ENCODE data around the gene LIX1. TPM values are rescaled to one million over a fixed set of nuclear protein-coding genes. Genes with fewer than 3 reads are reported as not detected.

Gene LIX1
- total and polyA plus RNA-seq, 2 of the 13 experiments (the other 11 are each of a cell fraction or from before 2014, with no cell fraction given): not detected

DNA sequence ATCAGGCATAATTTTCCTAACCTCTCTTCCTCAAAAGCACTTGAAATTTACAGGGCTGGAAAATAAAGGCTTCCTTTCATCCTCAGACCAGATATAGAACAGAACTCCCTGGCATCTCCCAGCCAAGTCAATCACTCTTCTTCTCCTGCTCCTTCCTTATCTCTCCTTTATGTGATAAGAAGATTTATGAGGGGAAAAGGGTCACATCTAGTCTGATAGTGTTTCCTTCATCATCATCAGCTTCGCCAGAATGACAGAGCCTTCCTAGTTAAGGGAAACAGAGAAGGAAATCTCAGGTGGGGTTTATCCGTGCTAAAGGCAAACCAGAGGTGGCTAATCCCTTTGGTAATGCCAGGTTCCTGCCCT lies 36.2 kb downstream of the LIX1 start (continued):
- TF ChIP-seq, protein P1, sequence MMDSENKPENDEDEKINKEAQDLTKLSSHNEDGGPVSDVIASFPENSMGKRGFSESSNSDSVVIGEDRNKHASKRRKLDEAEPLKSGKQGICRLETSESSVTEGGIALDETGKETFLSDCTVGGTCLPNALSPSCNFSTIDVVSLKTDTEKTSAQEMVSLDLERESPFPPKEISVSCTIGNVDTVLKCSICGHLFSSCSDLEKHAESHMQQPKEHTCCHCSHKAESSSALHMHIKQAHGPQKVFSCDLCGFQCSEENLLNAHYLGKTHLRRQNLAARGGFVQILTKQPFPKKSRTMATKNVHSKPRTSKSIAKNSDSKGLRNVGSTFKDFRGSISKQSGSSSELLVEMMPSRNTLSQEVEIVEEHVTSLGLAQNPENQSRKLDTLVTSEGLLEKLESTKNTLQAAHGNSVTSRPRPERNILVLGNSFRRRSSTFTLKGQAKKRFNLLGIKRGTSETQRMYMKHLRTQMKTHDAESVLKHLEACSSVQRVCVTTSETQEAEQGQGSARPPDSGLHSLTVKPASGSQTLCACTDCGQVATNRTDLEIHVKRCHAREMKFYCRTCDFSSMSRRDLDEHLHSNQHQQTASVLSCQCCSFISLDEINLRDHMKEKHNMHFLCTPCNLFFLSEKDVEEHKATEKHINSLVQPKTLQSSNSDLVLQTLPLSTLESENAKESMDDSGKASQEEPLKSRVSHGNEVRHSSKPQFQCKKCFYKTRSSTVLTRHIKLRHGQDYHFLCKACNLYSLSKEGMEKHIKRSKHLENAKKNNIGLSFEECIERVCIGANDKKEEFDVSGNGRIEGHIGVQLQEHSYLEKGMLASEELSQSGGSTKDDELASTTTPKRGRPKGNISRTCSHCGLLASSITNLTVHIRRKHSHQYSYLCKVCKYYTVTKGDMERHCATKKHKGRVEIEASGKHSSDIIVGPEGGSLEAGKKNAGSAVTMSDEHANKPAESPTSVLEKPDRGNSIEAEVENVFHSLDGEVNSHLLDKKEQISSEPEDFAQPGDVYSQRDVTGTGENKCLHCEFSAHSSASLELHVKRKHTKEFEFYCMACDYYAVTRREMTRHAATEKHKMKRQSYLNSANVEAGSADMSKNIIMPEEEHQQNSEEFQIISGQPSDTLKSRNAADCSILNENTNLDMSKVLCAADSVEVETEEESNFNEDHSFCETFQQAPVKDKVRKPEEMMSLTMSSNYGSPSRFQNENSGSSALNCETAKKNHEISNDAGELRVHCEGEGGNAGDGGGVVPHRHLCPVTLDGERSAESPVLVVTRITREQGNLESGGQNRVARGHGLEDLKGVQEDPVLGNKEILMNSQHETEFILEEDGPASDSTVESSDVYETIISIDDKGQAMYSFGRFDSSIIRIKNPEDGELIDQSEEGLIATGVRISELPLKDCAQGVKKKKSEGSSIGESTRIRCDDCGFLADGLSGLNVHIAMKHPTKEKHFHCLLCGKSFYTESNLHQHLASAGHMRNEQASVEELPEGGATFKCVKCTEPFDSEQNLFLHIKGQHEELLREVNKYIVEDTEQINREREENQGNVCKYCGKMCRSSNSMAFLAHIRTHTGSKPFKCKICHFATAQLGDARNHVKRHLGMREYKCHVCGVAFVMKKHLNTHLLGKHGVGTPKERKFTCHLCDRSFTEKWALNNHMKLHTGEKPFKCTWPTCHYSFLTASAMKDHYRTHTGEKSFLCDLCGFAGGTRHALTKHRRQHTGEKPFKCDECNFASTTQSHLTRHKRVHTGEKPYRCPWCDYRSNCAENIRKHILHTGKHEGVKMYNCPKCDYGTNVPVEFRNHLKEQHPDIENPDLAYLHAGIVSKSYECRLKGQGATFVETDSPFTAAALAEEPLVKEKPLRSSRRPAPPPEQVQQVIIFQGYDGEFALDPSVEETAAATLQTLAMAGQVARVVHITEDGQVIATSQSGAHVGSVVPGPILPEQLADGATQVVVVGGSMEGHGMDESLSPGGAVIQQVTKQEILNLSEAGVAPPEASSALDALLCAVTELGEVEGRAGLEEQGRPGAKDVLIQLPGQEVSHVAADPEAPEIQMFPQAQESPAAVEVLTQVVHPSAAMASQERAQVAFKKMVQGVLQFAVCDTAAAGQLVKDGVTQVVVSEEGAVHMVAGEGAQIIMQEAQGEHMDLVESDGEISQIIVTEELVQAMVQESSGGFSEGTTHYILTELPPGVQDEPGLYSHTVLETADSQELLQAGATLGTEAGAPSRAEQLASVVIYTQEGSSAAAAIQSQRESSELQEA (CRISPR knock-in tag; IDR thresholded peaks at IDR 0.05; ENCODE audit: not compliant biosample characterization): no peak

DNA sequence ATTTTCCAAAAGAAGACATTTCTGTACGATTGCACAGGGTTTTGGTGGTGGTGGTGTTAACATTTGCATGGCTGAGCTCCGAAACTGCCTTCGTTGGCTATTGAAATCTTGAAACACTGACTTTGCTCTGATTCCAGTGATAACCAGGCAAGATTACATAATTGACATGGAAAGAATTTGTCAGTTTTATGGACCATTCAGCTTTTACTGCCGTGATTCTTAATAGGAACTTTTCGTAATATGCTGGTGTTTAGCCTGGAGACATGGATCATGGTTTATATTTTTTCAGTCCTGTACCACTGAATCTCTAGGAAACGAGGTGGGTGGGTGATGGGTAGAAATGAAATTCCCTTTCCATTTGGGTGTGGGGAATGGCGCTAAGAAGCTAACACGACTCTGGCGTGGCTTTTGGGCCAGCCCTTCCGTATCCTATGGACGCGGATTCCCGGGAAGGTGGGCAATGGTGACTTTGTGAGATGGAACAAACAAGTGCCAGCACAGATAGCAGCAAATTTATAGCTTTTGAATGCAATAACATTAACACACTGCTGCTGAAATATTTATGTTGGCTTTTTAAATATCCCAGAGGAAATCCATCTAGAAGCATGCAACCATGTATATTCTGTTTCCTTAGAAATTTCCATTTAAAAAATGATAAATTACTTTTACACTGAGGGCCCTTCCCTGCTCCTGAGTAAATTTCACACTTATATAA lies 36.8 kb downstream of the LIX1 start:
- Histone ChIP-seq H3K9ac (ENCODE audit: insufficient read depth, low read depth, low read length) (no peak overlapping the region), H3K27me3 (ENCODE audit: control insufficient read depth in 1 of 2, insufficient read depth in 2 of 2, low read length in 2 of 2) (peaks cover 0 to 2% of the 10 kb centered on the region in 2 experiments; a peak in 1 of 5 replicates), H3K27ac (ENCODE audit: extremely low read length, insufficient read depth, low read length) (no peak overlapping the region), H4K20me1 (ENCODE audit: insufficient read depth, low read length) (no peaks in the 10 kb centered on the region), H2AFZ (ENCODE audit: low read length) (no peak overlapping the region), H3K4me2 (ENCODE audit: low read depth, low read length) (no peak overlapping the region), H3K79me2 (ENCODE audit: insufficient read depth, low read length) (no peaks in the 10 kb centered on the region), H3K36me3 (replicated peaks in 1 of 2; ENCODE audit: control insufficient read depth in 1 of 2, insufficient read depth in 2 of 2, low read length in 2 of 2) (no peaks in the 10 kb centered on the region), H3K4me3 (replicated peaks in 1 of 3; ENCODE audit: insufficient read depth in 1 of 3, low read depth in 2 of 3, low read length in 3 of 3) (no peak overlapping the region), H3K9me3 (ENCODE audit: low read length) (no peaks in the 10 kb centered on the region), H3K4me1 (ENCODE audit: insufficient read depth, low read length) (peaks cover under 1% of the 10 kb centered on the region; the same call in 1 of the 2 replicates)
- DNase-seq (ENCODE audit: low spot score) (no peak), ATAC-seq (no peak), FAIRE-seq (no peak)
- ChIA-PET CTCF (ENCODE audit: low intra/inter-chr PET ratio, low total read pairs) (no interaction called here), POLR2A (no interaction called here)
- 49% methylated on average over 13 of the region's 13 CpGs for WGBS (ENCODE audit: low lambda C conversion rate)
- intact Hi-C loops (cut with micrococcal nuclease; ENCODE audit: unreplicated experiment) (no loop called here), in situ Hi-C loops (cut with HindIII; ENCODE audit: extremely low pct_ligation_motif_present, low pct_unique_long_range_greater_than_20kb) (no loop called here)
- no TSS peak for BruUV-seq (replicated peaks)
- TF ChIP-seq, protein P2, sequence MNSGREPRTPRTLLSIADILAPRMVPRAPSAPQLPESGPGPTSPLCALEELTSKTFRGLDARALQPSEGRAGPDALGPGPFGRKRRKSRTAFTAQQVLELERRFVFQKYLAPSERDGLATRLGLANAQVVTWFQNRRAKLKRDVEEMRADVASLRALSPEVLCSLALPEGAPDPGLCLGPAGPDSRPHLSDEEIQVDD (CRISPR knock-in tag; IDR thresholded peaks at IDR 0.05; ENCODE audit: borderline replicate concordance): no peak
- TF ChIP-seq, protein P3, sequence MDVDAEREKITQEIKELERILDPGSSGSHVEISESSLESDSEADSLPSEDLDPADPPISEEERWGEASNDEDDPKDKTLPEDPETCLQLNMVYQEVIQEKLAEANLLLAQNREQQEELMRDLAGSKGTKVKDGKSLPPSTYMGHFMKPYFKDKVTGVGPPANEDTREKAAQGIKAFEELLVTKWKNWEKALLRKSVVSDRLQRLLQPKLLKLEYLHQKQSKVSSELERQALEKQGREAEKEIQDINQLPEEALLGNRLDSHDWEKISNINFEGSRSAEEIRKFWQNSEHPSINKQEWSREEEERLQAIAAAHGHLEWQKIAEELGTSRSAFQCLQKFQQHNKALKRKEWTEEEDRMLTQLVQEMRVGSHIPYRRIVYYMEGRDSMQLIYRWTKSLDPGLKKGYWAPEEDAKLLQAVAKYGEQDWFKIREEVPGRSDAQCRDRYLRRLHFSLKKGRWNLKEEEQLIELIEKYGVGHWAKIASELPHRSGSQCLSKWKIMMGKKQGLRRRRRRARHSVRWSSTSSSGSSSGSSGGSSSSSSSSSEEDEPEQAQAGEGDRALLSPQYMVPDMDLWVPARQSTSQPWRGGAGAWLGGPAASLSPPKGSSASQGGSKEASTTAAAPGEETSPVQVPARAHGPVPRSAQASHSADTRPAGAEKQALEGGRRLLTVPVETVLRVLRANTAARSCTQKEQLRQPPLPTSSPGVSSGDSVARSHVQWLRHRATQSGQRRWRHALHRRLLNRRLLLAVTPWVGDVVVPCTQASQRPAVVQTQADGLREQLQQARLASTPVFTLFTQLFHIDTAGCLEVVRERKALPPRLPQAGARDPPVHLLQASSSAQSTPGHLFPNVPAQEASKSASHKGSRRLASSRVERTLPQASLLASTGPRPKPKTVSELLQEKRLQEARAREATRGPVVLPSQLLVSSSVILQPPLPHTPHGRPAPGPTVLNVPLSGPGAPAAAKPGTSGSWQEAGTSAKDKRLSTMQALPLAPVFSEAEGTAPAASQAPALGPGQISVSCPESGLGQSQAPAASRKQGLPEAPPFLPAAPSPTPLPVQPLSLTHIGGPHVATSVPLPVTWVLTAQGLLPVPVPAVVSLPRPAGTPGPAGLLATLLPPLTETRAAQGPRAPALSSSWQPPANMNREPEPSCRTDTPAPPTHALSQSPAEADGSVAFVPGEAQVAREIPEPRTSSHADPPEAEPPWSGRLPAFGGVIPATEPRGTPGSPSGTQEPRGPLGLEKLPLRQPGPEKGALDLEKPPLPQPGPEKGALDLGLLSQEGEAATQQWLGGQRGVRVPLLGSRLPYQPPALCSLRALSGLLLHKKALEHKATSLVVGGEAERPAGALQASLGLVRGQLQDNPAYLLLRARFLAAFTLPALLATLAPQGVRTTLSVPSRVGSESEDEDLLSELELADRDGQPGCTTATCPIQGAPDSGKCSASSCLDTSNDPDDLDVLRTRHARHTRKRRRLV (CRISPR knock-in tag; IDR thresholded peaks at IDR 0.05): no peak
